Aorta (tissue), 5 donors: Measurements from ENCODE around the gene PPFIA3. TPM values are rescaled to one million over a fixed set of nuclear protein-coding genes. Genes with fewer than 3 reads are reported as not detected.
"Not testable (repeated sequence)": the region's sequence is repeated elsewhere in the genome, so short reads cannot be mapped to it uniquely, and the experiment has no call there.

ENCODE experiments used
- ATAC-seq: fragments of 200-7000 bp; cut with Tn5 transposase; one replicate; pipeline ENCODE4 v1.9.1; 2022; ENCODE audit warnings: moderate library complexity; ENCODE audit not compliant: low FRiP score
- DNase-seq, 2 donors: peaks; one replicate each; pipeline ENCODE4 v3.0.0-alpha.2; 2020
- H3K27ac ChIP-seq, 2 donors: one replicate each; pipeline ENCODE4 v1.5.1; 2013; ENCODE audit warnings: low read length in 2 of 2, mild to moderate bottlenecking in 2 of 2, moderate library complexity in 2 of 2, control low read depth in 1 of 2, inconsistent platforms in 1 of 2, low read depth in 1 of 2
- H3K27me3 ChIP-seq, 2 donors: one replicate each; pipeline ENCODE4 v1.6.1; 2013; ENCODE audit warnings: control low read depth in 1 of 2, low read length in 1 of 2, mild to moderate bottlenecking in 1 of 2, moderate library complexity in 1 of 2; ENCODE audit not compliant: insufficient read depth in 2 of 2, control insufficient read depth in 1 of 2
- H3K36me3 ChIP-seq, 2 donors: one replicate each; pipeline ENCODE4 v1.6.1; 2013; ENCODE audit warnings: control low read depth in 1 of 2, low read length in 1 of 2, mild to moderate bottlenecking in 1 of 2; ENCODE audit not compliant: insufficient read depth in 2 of 2, control insufficient read depth in 1 of 2
- H3K4me1 ChIP-seq, 2 donors: one replicate each; pipeline ENCODE4 v1.6.1; 2013; ENCODE audit warnings: low read length in 2 of 2, control low read depth in 1 of 2, mild to moderate bottlenecking in 1 of 2, moderate library complexity in 1 of 2; ENCODE audit not compliant: insufficient read depth in 2 of 2, control insufficient read depth in 1 of 2
- H3K4me3 ChIP-seq, 2 donors: one replicate each; pipeline ENCODE4 v1.5.1; 2013; ENCODE audit warnings: low read length in 2 of 2, control low read depth in 1 of 2, mild to moderate bottlenecking in 1 of 2
- H3K9me3 ChIP-seq: one replicate; pipeline ENCODE4 v1.6.1; 2013; ENCODE audit warnings: mild to moderate bottlenecking, low read length; ENCODE audit not compliant: control insufficient read depth
- WGBS, 2 donors: extraction: QIAGEN DNeasy Blood & Tissue Kit; methylation state at CpG; one replicate each; pipeline ENCODE4 v1.1.7; 2013; 5-methylcytosine and 5-hydroxymethylcytosine counted together
- intact Hi-C, 2 donors: fragments of 100-400 bp; cut with DNase I; formaldehyde crosslinking; loops; one replicate each; pipeline versions ENCODE4 v1.14.2 to v1.15.0; 2022
- polyA plus RNA-seq, 2 donors: library from polyadenylated mRNA; stranded (reverse); fragments of 200-250 nt; gene quantifications; one replicate each; pipeline ENCODE4 v1.2.3, GENCODE V29; 2013
- total RNA-seq, 2 donors: library from RNA; stranded (reverse); fragmentation: NEBNext Ultra II Directional; extraction: Animal tissue kit (Norgen Biotek cat#: 25700); gene quantifications; one replicate each; pipeline ENCODE4 v1.2.1, GENCODE V29; 2021
- donor health status: healthy with polysubstance abuse.
- donor health status: Bipolar disorder and iron deficiency.
- donor health status: DM: no; HTN: no; CAD: no.
- donor health status: DM: no; HTN: no; CAD: no.
- donor health status: DM: yes; HTN: yes; CAD: no.

PPFIA3 gene
- total and polyA plus RNA-seq, 4 donors: 2.0 to 8.0 (median 4.2) TPM

GRCh38 chr19:49126575-49126974 is 7.2 kb downstream of the PPFIA3 start:
- 71 to 80% methylated on average over 4 of the region's 4 CpGs for WGBS, 2 donors
- DNase-seq: no peak
- Histone ChIP-seq H3K4me1 (no peaks in the 10 kb centered on the region), H3K27me3 (no peaks in the 10 kb centered on the region), H3K36me3 (no peaks in the 10 kb centered on the region), H3K9me3 (no peaks in the 10 kb centered on the region), H3K4me3 (no peak overlapping the region), H3K27ac (no peak overlapping the region)
- ATAC-seq: no peak
- intact Hi-C loops: no loop called here

- H3K4me3 ChIP-seq, ATAC-seq, H3K36me3 ChIP-seq, intact Hi-C loops, H3K9me3 ChIP-seq, DNase-seq, H3K27me3 ChIP-seq, H3K4me1 ChIP-seq, H3K27ac ChIP-seq: not testable (repeated sequence)
- 95 to 96% methylated on average over 12 of the region's 12 CpGs for WGBS, 2 donors
Measured at GRCh38 chr19:49127225-49127624, 7.9 kb downstream of the PPFIA3 start.

- Histone ChIP-seq H3K4me3 (no peak overlapping the region), H3K27ac (no peak overlapping the region), H3K9me3 (no peaks in the 10 kb centered on the region), H3K36me3 (no peaks in the 10 kb centered on the region), H3K27me3 (no peaks in the 10 kb centered on the region), H3K4me1 (no peaks in the 10 kb centered on the region)
- peak; percentile 98 for ATAC-seq
- intact Hi-C loops: no loop called here
- peak; percentile 98 to 99 for DNase-seq
- WGBS, 2 donors: 3% methylated on average over 60 to 63 of the region's 63 CpGs
Measured at GRCh38 chr19:49127674-49128544, 8.6 kb downstream of the PPFIA3 start.

DNA sequence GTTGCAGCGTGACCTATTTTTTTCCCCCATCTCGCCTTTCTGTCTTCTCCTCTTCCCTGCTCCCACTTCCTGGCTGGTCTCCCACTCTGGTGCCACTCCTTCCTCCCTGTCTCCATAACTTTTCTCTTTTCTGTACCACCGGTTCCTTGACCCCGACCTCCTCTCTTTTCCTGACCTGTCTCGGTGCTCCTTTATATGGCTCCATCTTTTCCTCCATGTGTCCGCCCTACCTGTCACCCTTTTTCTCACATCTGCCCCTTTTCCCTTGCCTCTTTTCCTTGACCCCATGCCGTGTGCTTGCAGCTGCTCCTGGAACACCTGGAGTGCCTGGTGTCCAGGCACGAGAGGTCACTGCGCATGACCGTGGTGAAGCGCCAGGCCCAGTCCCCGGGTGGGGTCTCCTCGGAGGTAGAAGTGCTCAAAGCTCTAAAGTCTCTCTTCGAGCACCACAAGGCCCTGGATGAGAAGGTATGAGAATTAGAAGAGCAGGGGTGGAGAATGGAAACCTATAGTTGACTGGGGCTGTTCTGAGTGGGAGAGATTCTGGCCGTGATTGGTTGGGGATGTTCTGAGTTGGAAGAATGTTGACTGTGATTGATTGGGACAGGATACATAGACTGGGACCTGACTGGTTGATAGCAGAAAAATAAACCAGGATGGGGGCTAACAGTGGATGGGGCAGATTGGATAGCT is 9.3 kb downstream of the PPFIA3 start:
- H3K9me3 ChIP-seq: no peaks in the 10 kb centered on the region
- 49 to 65% methylated on average over 14 to 15 of the region's 15 CpGs for WGBS, 2 donors
- intact Hi-C loops: no loop called here
- ATAC-seq (no peak), DNase-seq (no peak)
- H3K27me3 ChIP-seq: no peaks in the 10 kb centered on the region
- H3K4me1 ChIP-seq: no peaks in the 10 kb centered on the region
- H3K36me3 ChIP-seq: no peaks in the 10 kb centered on the region
- no peak overlapping the region for H3K27ac ChIP-seq
- H3K4me3 ChIP-seq: no peak overlapping the region

DNA sequence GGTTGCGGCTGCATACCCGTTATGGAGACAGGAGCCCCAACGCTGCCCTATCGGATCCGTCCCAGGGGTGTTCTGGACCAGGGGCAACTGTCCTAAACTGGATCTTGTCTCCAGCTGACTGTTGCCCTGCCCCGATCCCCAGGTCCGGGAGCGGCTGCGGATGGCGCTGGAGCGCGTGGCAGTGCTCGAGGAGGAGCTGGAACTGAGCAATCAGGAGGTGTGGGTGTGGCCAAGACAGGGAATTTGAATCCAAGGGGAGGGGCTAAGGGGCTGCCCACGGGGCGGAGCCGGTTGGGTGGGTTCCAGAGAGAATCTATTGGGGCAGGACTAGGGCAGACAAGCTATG is 9.9 kb downstream of the PPFIA3 start:
- no peak overlapping the region for H3K4me3 ChIP-seq
- H3K9me3 ChIP-seq: no peaks in the 10 kb centered on the region
- DNase-seq: no peak
- no peaks in the 10 kb centered on the region for H3K4me1 ChIP-seq
- no peak overlapping the region for H3K27ac ChIP-seq
- no peak for ATAC-seq
- H3K36me3 ChIP-seq: no peaks in the 10 kb centered on the region
- H3K27me3 ChIP-seq: no peaks in the 10 kb centered on the region
- 38 to 62% methylated on average over 12 to 16 of the region's 16 CpGs for WGBS, 2 donors
- intact Hi-C loops: no loop called here

- Histone ChIP-seq H3K4me1 (no peaks in the 10 kb centered on the region), H3K27ac (no peak overlapping the region), H3K4me3 (no peak overlapping the region), H3K27me3 (no peaks in the 10 kb centered on the region), H3K36me3 (no peaks in the 10 kb centered on the region), H3K9me3 (no peaks in the 10 kb centered on the region)
- WGBS, 2 donors: 93 to 94% methylated on average over 24 of the region's 24 CpGs
- ATAC-seq (no peak), DNase-seq (no peak)
- intact Hi-C loops: no loop called here
Measured at GRCh38 chr19:49130325-49130724, 11.0 kb downstream of the PPFIA3 start.

DNA sequence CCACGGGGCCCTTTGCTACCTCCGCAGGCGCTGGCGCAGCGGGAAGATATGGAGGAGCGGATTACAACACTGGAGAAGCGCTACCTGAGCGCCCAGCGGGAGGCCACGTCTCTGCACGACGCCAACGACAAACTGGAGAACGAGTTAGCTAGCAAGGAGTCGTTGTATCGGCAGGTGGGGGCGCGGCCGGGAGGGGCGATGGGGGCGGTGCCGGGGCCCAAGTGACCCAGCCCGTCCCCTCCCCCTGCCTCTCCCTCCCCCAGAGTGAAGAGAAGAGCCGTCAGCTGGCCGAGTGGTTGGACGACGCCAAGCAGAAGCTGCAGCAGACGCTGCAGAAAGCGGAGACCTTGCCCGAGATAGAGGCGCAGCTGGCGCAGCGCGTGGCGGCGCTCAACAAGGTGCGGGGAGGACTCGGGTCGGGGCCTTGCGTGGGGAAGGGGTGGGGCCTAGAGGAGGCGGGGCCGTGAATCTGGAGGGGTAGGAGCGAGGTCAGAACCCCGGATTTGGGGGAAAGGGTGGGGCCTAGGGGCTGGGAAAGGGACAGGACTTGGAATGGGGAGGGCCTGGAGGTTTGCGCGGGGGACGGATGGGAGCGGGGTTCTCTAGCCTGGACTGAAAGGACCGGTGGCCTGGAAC is 13.7 kb downstream of the PPFIA3 start:
- DNase-seq (no peak), ATAC-seq (peak; percentile 39)
- intact Hi-C loops: no loop called here
- Histone ChIP-seq H3K9me3 (no peaks in the 10 kb centered on the region), H3K4me1 (no peaks in the 10 kb centered on the region), H3K27me3 (no peaks in the 10 kb centered on the region), H3K36me3 (no peaks in the 10 kb centered on the region), H3K4me3 (no peak overlapping the region), H3K27ac (no peak overlapping the region)
- WGBS, 2 donors: 20 to 25% methylated on average over 46 to 49 of the region's 49 CpGs

GRCh38 chr19:49133621-49134454 is 14.5 kb downstream of the PPFIA3 start:
- intact Hi-C loops: no loop called here
- Histone ChIP-seq H3K4me3 (no peak overlapping the region), H3K27ac (no peak overlapping the region), H3K36me3 (no peaks in the 10 kb centered on the region), H3K27me3 (no peaks in the 10 kb centered on the region), H3K9me3 (no peaks in the 10 kb centered on the region), H3K4me1 (no peaks in the 10 kb centered on the region)
- peak; percentile 57 for ATAC-seq
- DNase-seq: peak; percentile 73 to 88
- WGBS, 2 donors: 24 to 43% methylated on average over 42 of the region's 42 CpGs
